AG04449 (cell line): ENCODE data around the gene TSPAN5.
A peak's percentile ranks its signal among the peaks of the same experiment; 100 is the strongest.

Experiments
- CTCF ChIA-PET: fragments of 350-600 bp; formaldehyde crosslinking; extraction: SDS; loops from one replicate; lab custom pipeline; 2021; ENCODE audit warnings: antibody characterized with exemption; lab: Yijun Ruan, JAX
- POLR2A ChIA-PET: fragments of 400-600, 350-600 bp; formaldehyde crosslinking; extraction: SDS; loops from one replicate; lab custom pipeline; 2020; ENCODE audit warnings: antibody characterized with exemption, inconsistent platforms; lab: Yijun Ruan, JAX
- DNase-seq: peaks from one replicate; pipeline ENCODE4 v3.0.0-alpha.2; 2010; ENCODE audit warnings: low read depth, low spot score
- H3K4me3 ChIP-seq: 2 replicates; pipeline ENCODE4 v1.5.1; 2011; ENCODE audit warnings: low read depth, mild to moderate bottlenecking, control low read depth, low read length
- CTCF ChIP-seq: IDR thresholded peaks from one replicate; pipeline ENCODE4 v1.5.1; 2011; ENCODE audit warnings: mild to moderate bottlenecking, moderate library complexity, low read length, control low read depth, inconsistent platforms; ENCODE audit not compliant: insufficient read depth; ENCODE audit errors: missing control alignments

The TSPAN5 gene

GRCh38 chr4:98692411-98692810 is 34.0 kb upstream of the TSPAN5 start:
- CTCF ChIA-PET, result interaction anchor here (0.9 to 2.2 kb wide), 4 partner anchors 9 to 225 kb away, joined by 3 to 7 read pairs (median 6); no protein-coding TSS in a partner anchor

GRCh38 chr4:98691588-98691987 is 33.2 kb upstream of the TSPAN5 start:
- TF ChIP-seq CTCF, result no peak
- POLR2A ChIA-PET, result no interaction called here
- no peak for DNase-seq
- CTCF ChIA-PET, result interaction anchor here (1.3 to 2.2 kb wide), 2 partner anchors 8 to 224 kb away, joined by 7 read pairs; no protein-coding TSS in a partner anchor
- H3K4me3 ChIP-seq, result no peak overlapping the region

More at GRCh38 chr4:98692411-98692810, 34.0 kb upstream of the TSPAN5 start:
- no peak for TF ChIP-seq CTCF
- POLR2A ChIA-PET, result no interaction called here
- no peak overlapping the region for H3K4me3 ChIP-seq
- no peak for DNase-seq

- CTCF ChIA-PET, result no interaction called here
- no peak for TF ChIP-seq CTCF
- no peak for DNase-seq
- H3K4me3 ChIP-seq, result no peak overlapping the region
- POLR2A ChIA-PET, result no interaction called here
These were observed 31.2 kb upstream of the TSPAN5 start for GRCh38 chr4:98689507-98690174.

GRCh38 chr4:98688411-98689290 is 30.2 kb upstream of the TSPAN5 start:
- no peak overlapping the region for H3K4me3 ChIP-seq
- ChIA-PET POLR2A (interaction anchor here (1.0 kb wide), 1 partner anchor 31 kb away, joined by 4 read pairs; the partner anchor contains the start of gene TSPAN5), CTCF (interaction anchor here (1.1 kb wide), 1 partner anchor 221 kb away, joined by 5 read pairs; no protein-coding TSS in a partner anchor)
- TF ChIP-seq CTCF, result no peak
- peak; percentile 5 for DNase-seq

- no peak for DNase-seq
- POLR2A ChIA-PET, result interaction anchor here (1.0 kb wide), 1 partner anchor 30 kb away, joined by 4 read pairs; the partner anchor contains the start of gene TSPAN5
- no peak for TF ChIP-seq CTCF
- no peak overlapping the region for H3K4me3 ChIP-seq
- CTCF ChIA-PET, result interaction anchor here (1.1 to 1.5 kb wide), 2 partner anchors 29 to 220 kb away, joined by 4 to 5 read pairs; partner anchors contain the start of gene TSPAN5
These were observed 29.5 kb upstream of the TSPAN5 start for GRCh38 chr4:98687876-98688275.

GRCh38 chr4:98686847-98687246 is 28.4 kb upstream of the TSPAN5 start:
- no peak for TF ChIP-seq CTCF
- ChIA-PET CTCF (interaction anchor here (1.5 kb wide), 1 partner anchor 28 kb away, joined by 4 read pairs; the partner anchor contains the start of gene TSPAN5), POLR2A (no interaction called here)
- no peak for DNase-seq
- no peak overlapping the region for H3K4me3 ChIP-seq
